GM23248 (cell line): Measurements from ENCODE around the gene RNF121.

Source experiments
- EZH2 ChIP-seq: fragments of 200-600 bp; sonication (generic); IDR thresholded peaks from 2 replicates; pipeline ENCODE4 v1.6.1; 2018; ENCODE audit warnings: antibody characterized with exemption, mild to moderate bottlenecking; ENCODE audit not compliant: insufficient read depth, poor library complexity, severe bottlenecking
- EZH2phosphoT487 ChIP-seq: fragments of 200-600 bp; sonication (generic); IDR thresholded peaks from 2 replicates; pipeline ENCODE4 v1.6.1; 2018; ENCODE audit warnings: antibody characterized with exemption, moderate library complexity, mild to moderate bottlenecking, low read depth; ENCODE audit not compliant: insufficient read depth

DNA sequence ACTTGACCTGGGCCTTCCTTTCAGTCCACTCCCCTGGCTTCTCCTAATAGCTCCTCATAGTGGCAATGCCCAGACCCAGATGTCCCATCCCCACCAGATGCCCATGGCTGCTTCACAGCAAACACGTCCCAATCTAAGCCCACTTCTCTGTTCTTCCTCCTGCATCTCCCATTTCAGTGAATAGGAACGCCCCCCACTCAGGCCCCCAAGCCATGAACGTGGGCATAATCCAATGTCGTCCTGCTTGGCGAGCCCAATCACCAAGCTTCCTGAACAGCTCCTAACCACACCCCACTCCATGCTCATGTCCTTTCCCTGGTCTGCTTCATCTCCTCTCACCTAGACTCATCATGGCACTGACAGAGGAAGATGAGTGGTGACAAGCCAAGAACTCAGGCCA lies 78.7 kb downstream of the RNF121 start:
- TF ChIP-seq EZH2: no peak
- TF ChIP-seq EZH2phosphoT487: no peak
